Thyroid gland (tissue), 4 donors: ENCODE measurements around the gene BLVRB.

ENCODE experiments used
- CTCF ChIP-seq, 6 experiments: fragments of 200-600 bp in 3 of 6; fragments of 450-650 bp in 3 of 6; sonication (generic) in 3 of 6; IDR thresholded peaks; one replicate each; pipeline ENCODE4 v1.5.1; 2016 to 2019; ENCODE audit warnings: antibody characterized with exemption in 6 of 6, mild to moderate bottlenecking in 2 of 6, inconsistent platforms in 1 of 6, moderate library complexity in 1 of 6
- POLR2A ChIP-seq, 2 donors: fragments of 450-650 bp; IDR thresholded peaks; one replicate each; pipeline ENCODE4 v1.6.1; 2017; ENCODE audit warnings: antibody characterized with exemption in 2 of 2, mild to moderate bottlenecking in 2 of 2, moderate library complexity in 1 of 2

GRCh38 chr19:40422748-40423566 is 42.6 kb downstream of the BLVRB start:
- TF ChIP-seq POLR2A (IDR thresholded peaks at IDR 0.05) (no peak), CTCF (IDR thresholded peaks at IDR 0.05) (no peak)
